ENCODE results near the gene ARHGEF2.

- no peak for TF ChIP-seq CTCF (conservative IDR thresholded peaks at IDR 0.05 in 1 of 2, IDR thresholded peaks at IDR 0.05 in 1 of 2; ENCODE audit: low read depth in 1 of 2, low read length in 2 of 2)
- no peak for TF ChIP-seq EZH2 (IDR thresholded peaks at IDR 0.05; ENCODE audit: low read length, missing control alignments)
These were observed 59.7 kb downstream of the ARHGEF2 start for GRCh38 chr1:155918660-155919059.

Measured in fibroblast of lung (primary cell).